HG03064 (cell line): ENCODE results near the gene MYO15B.

ENCODE experiments used
- ATAC-seq: cut with Tn5 transposase; IDR thresholded peaks from one replicate; pipeline ENCODE4 v1.9.1; 2021; ENCODE audit warnings: low read depth; ENCODE audit not compliant: unreplicated experiment

MYO15B gene

DNA sequence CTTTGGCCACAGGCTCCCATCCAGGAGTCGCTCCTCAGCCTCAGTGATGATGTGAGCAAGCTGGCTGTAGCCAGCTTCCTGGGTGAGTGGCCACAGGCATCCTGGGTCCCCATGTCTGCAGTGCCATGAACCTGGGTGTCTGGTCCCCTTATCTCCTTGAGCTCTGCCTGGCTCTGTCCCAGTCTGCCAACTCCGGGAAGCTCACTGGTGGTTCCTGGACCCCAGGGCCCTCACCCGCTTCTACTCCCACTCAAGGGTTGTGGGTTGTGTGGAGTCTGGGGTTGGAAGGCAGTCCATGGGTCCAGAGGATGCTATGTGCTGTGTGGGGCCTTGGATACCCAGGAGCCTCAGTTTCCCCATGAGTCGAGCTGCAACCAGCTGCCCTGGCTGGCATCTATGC is 33.9 kb downstream of the MYO15B start:
- no peak for ATAC-seq

DNA sequence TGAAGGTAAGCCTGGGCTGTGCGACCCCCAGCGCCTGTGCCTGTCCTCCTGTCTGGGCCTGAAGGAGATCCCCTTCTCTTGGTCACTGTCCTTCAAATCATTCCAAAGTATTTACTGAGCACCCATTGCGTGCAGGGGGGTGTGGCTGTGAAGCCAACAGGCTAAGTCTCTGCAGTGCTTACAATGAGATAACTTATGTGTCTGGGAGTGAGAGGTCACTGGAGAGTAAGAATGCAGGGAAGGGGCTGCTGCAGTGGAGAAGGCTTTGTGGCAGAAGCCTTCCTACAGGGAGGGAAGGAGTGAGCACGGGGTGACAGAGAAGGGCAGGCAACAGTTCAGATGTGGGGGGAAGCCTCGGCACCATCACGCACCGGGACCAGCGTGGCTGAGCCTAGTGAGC is 34.5 kb downstream of the MYO15B start:
- ATAC-seq = no peak

DNA sequence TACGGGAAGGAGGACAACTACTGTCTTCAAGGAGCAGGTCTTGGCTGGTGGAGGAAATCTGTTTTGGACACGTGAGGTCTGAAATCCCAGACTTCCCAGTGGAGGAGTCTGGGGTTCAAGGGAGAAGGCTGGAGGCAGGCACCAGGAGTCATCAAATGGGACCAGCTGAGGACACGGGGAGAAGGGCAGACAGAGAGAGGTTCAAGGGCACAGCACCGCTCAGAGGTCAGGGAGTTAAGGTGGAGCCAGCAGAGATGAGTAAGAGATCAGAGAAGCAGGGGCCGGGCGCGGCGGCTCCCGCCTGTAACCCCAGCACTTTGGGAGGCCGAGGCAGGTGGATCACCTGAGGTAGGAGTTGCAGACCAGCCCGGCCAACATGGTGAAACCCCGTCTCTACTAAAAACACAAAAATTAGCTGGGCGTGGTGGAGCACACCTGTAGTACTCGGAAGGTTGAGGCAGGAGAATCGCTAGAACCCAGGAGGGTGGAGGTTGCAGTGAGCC is 35.2 kb downstream of the MYO15B start:
- no peak for ATAC-seq

DNA sequence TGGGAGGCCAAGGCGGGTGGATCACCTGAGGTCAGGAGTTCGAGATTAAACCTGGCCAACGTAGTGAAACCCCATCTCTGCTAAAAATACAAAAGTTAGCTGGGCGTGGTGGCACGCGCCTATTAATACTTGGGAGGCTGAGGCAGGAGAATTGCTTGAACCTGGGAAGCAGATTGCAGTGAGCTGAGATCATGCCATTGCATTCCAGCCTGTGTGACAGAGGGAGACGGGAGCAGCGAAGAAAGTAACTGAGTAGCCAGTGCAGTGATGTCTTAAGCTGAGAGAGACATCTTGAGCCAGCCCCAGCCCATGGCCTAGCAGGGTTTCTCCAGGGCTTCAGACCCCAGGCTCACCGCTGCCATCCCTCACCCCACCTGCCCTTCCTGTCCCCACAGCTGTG is 35.8 kb downstream of the MYO15B start:
- no peak for ATAC-seq

DNA sequence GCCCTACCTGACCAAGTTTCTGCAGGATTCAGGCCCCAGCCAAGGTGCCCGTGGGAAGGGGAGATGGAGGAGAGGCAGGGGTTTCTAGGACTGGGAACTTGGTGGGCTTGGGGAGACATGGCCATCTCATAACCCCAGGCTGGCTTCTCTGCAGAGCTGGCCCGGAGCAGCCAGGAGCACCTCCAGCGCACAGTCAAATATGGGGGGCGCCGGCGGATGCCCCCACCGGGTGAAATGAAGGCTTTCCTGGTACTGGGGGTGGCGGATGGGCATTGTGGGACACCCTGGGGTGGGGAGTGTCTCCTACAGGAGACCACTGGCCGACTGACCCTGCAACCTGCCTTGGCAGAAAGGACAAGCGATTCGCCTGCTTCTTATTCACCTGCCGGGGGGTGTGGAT is 36.4 kb downstream of the MYO15B start:
- no peak for ATAC-seq

DNA sequence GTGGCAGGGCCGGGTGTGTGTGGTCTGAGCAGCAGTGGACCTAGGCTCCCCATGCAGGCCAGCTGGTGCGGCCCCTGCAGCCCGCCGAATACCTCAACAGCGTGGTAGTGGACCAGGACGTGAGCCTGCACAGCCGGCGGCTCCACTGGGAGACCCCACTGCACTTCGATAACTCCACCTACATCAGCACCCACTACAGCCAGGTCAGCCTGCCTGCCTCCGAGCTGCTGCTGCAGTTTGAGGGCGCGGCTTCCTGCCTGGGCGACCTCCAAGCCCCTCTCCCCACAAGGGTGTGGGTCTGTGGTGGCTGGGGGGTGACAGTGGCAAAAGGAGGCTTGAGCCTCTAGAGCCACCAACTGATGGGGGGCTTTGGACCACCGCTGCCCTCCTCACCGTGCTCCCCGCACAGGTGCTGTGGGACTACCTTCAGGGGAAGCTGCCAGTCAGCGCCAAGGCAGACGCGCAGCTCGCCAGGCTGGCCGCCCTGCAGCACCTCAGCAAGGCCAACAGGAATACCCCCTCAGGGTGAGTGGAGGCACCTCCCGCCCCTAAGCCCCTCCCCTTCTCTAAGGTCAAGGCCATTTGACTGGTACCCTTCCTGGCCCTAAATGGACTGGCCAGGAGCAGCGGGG is 37.2 kb downstream of the MYO15B start:
- no peak for ATAC-seq

DNA sequence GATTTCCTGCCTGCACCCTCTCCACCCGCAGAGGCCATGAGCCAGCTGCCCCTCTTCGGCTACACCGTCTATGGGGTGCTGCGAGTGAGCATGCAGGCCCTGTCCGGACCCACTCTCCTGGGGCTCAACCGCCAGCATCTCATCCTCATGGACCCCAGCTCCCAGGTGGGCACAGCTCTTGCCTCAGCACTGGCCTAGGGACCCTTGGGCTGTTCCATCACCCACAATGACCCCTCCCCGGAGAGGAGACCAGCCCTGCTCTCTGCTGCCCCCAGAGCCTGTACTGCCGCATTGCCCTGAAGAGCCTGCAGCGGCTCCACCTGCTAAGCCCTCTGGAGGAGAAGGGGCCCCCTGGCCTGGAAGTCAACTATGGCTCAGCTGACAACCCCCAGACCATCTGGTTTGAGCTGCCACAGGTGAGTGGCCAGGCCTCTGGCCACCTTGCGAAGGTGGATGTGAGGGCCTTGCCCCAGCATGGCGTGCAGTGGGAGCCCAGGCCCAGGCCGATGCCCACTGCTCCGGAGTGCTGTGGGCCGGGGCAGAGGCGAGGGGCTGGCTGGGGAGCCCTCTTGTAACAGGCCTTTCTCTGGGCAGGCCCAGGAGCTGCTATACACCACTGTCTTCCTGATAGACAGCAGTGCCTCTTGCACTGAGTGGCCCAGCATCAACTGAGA is 38.4 kb downstream of the MYO15B start:
- no peak for ATAC-seq

DNA sequence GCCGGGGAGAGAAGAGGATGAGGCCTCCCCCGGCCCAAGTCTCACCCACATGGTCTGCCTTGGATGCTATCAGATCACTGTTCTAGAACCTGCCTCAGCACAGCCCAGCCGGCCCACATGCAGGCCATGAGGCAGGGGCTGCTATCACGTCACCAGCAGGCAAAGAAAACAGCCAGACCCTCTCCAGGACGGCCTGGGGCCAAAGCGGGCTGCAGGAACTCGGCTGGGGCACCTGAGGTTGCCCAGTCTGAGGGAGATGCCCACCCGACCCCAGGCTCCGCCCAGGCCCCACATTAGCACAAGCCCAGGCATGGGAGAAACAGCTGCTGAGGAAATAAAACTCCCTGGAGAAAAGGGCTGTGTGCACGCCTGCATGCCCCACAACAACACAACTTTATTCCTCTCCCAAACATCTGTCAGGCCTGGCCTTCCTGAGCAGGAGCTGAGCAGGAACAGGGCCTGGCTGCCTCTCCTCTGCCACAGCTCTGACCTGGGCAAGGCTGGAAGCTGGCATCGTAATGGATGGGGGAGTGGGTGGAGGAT is 39.0 kb downstream of the MYO15B start:
- no peak for ATAC-seq

DNA sequence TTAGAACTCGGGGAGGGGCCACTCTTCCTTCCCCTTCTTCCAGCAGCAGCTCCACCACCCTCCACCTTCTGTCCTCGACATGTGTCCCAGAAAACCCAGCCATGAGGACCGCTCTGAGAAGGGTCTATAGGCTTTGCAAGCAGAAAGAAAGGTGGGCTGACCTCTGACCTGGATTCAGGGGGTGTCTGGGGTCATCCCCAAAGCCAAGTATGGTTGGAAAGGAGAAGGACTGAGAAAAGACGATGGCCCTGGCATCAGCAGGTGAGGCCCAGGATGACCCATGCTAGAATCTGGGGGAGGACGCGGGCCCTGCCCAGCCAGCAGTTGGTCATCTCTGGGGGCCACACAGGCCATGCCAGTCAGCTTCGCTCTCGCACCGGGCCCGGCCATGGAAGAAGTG is 39.5 kb downstream of the MYO15B start:
- ATAC-seq = no peak

DNA sequence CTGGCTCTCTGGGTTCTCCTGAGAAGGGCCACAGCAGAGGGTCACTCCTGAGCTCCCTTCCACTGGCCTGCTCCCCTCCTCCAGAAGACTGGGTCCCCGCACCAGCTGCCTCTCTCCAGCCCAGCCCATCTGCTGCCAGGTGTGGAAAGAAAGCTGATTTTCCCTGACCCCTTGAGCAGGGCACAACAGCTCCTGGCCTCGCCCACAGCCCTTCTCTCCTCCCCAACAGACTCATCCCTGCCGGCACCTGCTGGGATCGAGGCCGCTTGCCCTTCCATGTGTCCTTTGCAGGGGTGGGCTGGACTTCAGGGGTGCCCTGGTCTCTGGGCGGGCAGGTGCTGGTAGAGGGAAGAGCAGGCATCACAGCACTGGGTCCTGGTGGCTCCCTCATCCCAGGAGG is 40.8 kb downstream of the MYO15B start:
- ATAC-seq = no peak

DNA sequence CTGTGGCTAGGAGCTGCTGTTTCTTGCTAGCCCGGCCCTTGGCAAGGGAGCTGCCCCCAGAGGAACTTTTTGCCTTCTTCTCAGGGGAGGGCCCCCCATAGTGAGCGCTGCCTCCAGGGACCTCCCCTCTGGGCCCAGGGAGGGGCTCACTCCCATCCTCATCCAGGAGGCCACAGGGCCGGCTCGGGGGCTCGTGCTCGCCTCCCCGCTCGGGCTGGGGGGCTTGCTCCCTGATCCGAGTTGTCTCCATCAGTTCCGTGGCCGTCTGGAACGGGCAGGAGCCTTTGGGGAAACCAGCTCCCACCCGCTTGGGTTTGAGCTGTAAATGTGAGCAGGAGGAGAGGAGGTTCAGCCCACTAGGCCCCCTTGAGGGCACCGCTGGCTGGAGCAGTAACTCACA is 41.6 kb downstream of the MYO15B start:
- no peak for ATAC-seq

DNA sequence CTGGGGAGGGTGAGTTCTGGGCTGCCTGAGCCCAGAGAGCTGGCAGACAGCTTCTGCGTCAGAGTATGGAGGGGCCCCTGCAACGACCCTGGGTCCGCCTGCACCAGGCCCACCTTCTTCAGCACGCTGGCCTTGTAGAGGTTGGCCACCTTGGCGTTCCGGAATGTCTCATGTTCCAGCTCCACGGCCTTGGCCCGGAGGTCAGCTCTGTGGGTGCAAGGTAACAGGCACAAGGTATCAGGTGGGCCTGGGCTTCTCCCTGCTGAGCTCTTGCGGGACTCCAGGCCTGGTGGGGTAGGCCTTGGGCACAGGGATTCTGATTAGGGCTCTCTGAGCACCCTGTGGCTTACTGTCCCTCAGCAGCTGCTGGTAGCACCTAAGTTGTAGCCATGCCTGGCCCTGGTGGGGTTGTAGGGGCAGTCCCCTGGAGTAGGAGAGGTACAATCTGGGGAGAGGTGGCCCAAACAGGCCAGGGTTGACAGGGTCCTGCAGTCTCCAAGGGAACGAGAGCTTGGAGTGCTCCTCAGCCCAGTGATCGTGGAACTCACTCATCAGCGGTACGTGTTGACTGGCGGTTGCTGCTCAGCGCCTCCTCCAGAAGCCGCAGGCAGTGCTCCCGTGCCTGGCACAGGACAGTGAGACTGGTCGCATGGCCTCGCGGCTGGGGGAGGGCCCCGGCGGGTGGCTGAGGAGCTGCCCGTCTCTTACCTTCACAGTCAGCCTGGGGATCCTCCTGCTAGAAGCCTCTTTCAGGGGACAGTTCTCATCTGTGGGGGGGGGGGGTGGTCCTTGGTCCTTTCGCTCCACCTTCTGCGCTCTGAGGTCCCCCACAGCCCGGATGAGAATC is 42.7 kb downstream of the MYO15B start:
- no peak for ATAC-seq

DNA sequence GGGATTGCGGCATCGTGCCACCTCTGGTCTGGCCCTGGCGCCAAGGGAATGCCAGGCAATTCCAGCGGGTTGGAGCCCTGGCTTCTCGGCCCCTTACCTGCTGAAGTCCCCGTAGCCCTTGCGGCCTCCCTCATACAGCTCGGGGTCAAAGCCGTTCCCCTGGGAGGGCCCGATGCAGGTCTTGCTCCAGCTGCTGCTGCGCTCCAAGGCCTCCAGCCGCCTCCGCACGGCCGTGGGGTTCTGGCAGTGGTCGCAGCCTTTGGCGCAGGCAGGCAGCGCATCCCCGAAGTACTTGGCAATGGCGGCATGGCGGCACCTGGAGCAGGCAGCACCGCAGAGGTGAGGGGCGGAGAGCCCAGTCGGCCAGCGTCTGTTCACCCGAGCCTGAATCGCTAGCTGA is 43.8 kb downstream of the MYO15B start:
- no peak for ATAC-seq

DNA sequence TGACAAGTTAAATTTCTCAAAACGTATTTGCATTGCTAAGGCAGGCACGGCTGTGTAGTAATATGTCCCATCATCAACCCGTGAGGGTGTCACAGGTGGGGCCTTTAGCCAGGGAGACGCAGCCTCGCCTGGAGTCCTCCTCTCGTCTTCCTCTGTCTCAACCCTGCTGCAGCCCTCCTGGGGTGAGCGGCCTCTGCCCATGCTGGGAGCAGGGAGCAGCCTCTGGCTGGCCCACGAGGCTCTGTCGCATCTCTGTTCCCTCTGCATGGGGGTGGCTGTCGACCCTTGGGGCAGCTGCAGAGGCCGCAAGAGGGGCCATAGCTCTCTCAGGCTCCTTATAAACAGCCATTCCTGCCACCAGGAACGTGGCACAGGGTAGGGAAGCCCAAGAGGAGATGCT is 44.8 kb downstream of the MYO15B start:
- no peak for ATAC-seq

DNA sequence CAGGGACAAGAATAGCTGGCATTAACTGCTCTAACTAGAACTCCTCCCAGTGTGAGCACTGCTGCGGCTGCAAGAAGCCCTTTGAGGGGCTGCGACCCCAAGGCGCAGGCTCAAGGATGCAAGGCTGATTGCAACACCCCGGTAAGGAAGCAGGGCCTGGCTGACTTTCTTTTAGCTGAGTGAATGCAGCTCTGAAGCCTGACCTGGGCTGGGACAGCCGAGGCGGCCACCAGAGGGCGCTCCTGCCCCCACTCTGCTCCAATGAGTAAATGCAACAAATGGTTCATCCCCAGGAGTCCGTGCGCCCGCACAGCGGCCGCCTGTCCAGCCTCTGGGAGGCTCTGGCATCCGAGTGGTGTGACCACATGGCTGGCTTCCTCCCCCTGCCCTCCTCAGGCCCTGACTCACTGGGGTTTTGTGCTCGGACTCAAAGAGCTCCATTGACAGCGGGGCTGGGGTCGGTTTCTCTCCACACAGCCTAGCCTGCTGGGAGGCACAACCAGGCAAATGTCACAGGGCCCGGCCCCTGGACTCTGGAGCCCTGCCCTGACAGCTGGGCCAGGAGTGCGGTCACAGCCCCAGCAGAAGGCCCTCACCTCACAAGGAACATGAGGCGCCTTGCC is 45.4 kb downstream of the MYO15B start, which contains the start of gene SMIM5:
Gene SMIM5 (plus strand): TSS at position 572 of the 623 bp plus-strand sequence. CDS start 6,768 bp downstream, outside the sequence.
- ATAC-seq = no peak

DNA sequence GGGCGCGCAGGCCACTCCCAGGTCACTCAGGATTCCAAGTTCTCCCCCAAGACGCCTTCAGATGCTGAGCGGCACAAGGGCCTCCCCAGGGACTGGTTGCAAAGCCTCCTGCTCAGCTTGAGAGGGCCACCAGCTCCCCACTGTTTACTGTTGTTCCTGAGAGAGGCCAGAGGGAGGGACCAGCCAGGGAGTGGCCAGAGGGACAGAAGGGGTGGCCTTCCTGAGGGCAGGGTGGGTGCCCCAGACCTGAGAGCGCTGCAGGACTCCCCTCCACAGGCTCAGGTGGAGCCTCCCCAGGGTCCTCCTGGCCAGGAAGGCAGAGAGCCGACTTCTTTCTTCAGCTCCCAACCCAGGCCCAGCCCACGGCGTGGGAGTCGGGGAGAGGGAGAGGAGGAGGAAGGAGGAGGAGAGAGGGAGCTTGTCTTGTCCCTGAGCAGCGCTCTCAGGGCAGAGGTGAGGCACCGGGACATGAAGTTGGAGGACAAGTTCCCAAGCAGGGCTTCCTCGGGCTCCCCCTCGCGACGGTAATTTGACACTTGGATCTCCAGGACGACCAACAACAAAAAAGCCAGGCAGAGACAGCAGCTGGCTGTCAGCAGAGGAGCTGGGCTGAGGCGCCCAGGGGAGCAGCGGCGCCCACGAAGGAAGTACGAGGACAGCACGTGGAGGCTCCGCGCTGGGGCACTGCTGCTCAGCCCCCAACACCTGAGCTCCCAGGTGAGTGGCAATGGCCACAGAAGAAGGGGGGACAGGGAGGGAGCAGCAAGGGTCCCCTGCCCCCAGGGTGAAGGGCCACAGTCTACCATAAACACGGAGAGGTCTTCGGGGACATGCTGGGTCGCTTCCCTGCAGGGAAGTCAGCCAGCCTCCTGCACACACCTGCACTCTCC is 46.1 kb downstream of the MYO15B start:
- no peak for ATAC-seq

DNA sequence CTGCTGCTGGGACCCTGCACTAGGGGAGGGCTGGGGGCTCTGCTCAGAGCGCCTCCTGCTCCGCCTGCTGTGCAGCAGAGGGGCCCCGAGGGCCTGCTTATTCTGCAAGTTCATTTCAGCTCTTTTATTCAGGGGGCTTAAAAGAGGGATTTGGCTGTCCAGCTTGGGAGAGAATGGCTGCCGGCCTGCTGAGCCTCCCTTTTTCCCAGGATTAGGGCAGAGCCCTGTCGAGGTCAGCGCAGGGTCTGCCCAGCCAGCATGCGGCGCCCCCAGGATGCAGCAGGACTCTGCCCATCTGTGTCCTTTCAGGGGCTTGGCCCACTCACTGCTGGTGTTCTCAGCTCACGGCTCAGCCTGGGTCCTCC is 46.8 kb downstream of the MYO15B start:
- no peak for ATAC-seq

DNA sequence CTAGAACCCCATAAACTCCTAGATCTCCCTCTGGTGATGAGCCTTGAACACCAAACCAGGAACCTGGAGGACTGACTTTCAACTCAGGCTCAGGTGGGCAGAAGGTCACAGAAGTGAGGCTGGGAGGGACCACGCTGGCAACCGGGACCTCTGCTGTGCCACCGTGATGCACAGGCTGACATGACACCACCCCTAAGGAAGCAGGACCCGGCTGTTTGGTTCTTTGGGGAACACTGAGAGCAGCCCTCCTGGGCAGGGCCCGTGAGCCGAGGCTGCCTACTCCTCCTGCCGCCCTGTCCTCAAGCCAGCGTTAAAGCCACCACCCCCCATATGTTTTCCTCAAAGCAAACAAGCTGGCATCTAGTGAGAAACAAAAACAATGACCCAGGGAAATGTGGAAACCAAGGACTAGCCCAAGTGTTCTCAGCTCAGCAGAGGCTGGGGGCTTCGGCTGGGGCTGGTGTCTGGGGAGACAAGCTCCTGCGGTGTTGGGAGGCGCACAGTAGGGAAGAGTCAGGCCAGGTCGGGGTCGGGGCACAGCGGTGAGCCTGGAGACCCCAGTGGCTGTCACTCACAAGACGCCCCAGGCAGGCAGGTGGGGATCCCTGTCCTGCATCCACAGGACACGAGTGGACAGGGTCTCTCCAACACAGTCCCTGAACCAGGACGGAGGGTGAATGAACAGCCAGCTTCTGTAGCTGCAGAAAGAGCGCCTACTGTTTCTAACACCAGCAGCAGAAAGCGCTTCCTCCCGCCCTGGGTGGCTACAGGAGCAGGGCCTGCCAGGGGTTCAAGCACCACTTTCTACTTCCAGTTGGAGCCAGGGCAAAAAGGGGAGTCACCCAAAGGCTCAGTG is 47.4 kb downstream of the MYO15B start:
- no peak for ATAC-seq
